ENCODE measurements around the gene DTX4. TPM values are rescaled to one million over a fixed set of nuclear protein-coding genes. Genes with fewer than 3 reads are reported as not detected.

Gene DTX4
- total RNA-seq, 1 experiment from 2014 or later, result 7.6 TPM

- TF ChIP-seq ELF1 (IDR thresholded peaks at IDR 0.05; ENCODE audit: borderline replicate concordance, low read depth) (no peak), RAD21 (IDR thresholded peaks at IDR 0.05; ENCODE audit: low read depth) (no peak), TCF7L2 (IDR thresholded peaks at IDR 0.05; ENCODE audit: borderline replicate concordance, extremely low read depth, insufficient read depth, insufficient read length) (no peak), EZH2 (IDR thresholded peaks at IDR 0.05) (no peak), MAX (IDR thresholded peaks at IDR 0.05) (no peak)
These were observed 20.0 kb downstream of the DTX4 start (continued) for GRCh38 chr11:59191890-59192289.

GRCh38 chr11:59192446-59193020, 20.6 kb downstream of the DTX4 start:
- no peak for TF ChIP-seq REST (IDR thresholded peaks at IDR 0.05; ENCODE audit: low read depth)
- no peak for TF ChIP-seq SIN3A (IDR thresholded peaks at IDR 0.05; ENCODE audit: low read depth)
- no peaks in the 10 kb centered on the region for H3K9me2 ChIP-seq (ENCODE audit: insufficient read depth)
- ChIA-PET RAD21 (ENCODE audit: low non-redundant PET in 1 of 2, low total read pairs in 2 of 2, uncharacterized antibody in 2 of 2, unreplicated experiment in 2 of 2) (no interaction called here), POLR2A (no interaction called here), CTCF (interaction anchor here (1.4 kb wide), 1 partner anchor 14 kb away, joined by 4 read pairs; no protein-coding TSS in a partner anchor)
- no peak overlapping the region for H3K27ac ChIP-seq (ENCODE audit: low read depth, low read length)
- 0 out of 4 replicates have a peak, but pooled peaks cover 0 to 2% of the 10 kb centered on the region in 2 experiments for H3K36me3 ChIP-seq (ENCODE audit: control insufficient read depth in 1 of 2, insufficient read depth in 2 of 2, low read length in 2 of 2)
- DNase-seq (ENCODE audit: low read depth, low spot score), result no peak
- intact Hi-C loops (cut with micrococcal nuclease), result no loop called here
- H3K4me2 ChIP-seq (ENCODE audit: low read length), result no peak overlapping the region
- no peaks in the 10 kb centered on the region for H3K9me3 ChIP-seq (ENCODE audit: control insufficient read depth in 1 of 2, insufficient read depth in 1 of 2, low read depth in 1 of 2, low read length in 2 of 2)
- no TSS peak for BruUV-seq (replicated peaks)
- ATAC-seq, result no peak
- no peak overlapping the region for H2AFZ ChIP-seq (ENCODE audit: low read depth, low read length, poor library complexity, severe bottlenecking)
- no peaks in the 10 kb centered on the region for H4K20me1 ChIP-seq (ENCODE audit: insufficient read depth)
- H3K9ac ChIP-seq (ENCODE audit: low read length), result no peak overlapping the region
- H3K27me3 ChIP-seq (ENCODE audit: insufficient read depth, low read length), result no peaks in the 10 kb centered on the region
- no peaks in the 10 kb centered on the region for H3K79me2 ChIP-seq (ENCODE audit: insufficient read depth, low read length)
- no peak overlapping the region for H3K4me3 ChIP-seq (replicated peaks in 1 of 2; ENCODE audit: low read depth in 1 of 2, low read length in 2 of 2)
- H3K4me1 ChIP-seq (ENCODE audit: control insufficient read depth in 1 of 2, insufficient read depth in 2 of 2, low read length in 2 of 2), result no peaks in the 10 kb centered on the region

Data from HCT116 (cell line).